ENCODE results near the gene IDH3G. TPM values are rescaled to one million over a fixed set of nuclear protein-coding genes. Genes with fewer than 3 reads are reported as not detected.
A peak's percentile ranks its signal among the peaks of the same experiment; 100 is the strongest.

The IDH3G gene
- total and polyA plus RNA-seq, 7 experiments from 2014 or later = 44.1 to 125 (median 65.8) TPM

- Mint-ChIP-seq H3K4me3 (no peak overlapping the region), H3K36me3 (peaks cover 8 to 28% (median 12%) of the 10 kb centered on the region in 5 donors), H3K9me3 (peaks cover 0 to 11% (median 0%) of the 10 kb centered on the region in 11 donors), H3K4me1 (peaks cover 0 to 30% (median 23%) of the 10 kb centered on the region in 7 donors), H3K27me3 (no peaks in the 10 kb centered on the region), H3K27ac (peak overlapping the region in 1 of 9 donors; percentile 74)
- DNase-seq (no peak), ATAC-seq (no peak)
- Histone ChIP-seq H3K27ac (ENCODE audit: low read depth, low read length) (no peak overlapping the region), H3K9me3 (ENCODE audit: control insufficient read depth in 2 of 3, low read length in 3 of 3) (no peaks in the 10 kb centered on the region), H3K4me3 (ENCODE audit: low read length) (no peak overlapping the region), H3K36me3 (ENCODE audit: control insufficient read depth in 2 of 3, insufficient read depth in 3 of 3, low read length in 3 of 3) (peaks cover 0 to 8% (median 0%) of the 10 kb centered on the region in 3 experiments), H3K4me1 (ENCODE audit: control insufficient read depth in 2 of 2, insufficient read depth in 2 of 2, low read length in 2 of 2) (peaks cover 5 to 17% of the 10 kb centered on the region in 2 donors), H3K27me3 (ENCODE audit: control insufficient read depth in 2 of 2, insufficient read depth in 2 of 2, low read length in 2 of 2) (no peaks in the 10 kb centered on the region)
- ChIA-PET CTCF (no interaction called here), POLR2A (no interaction called here)
- intact Hi-C loops (cut with micrococcal nuclease) = no loop called here
Observed at GRCh38 chrX:153736071-153736820, 57.9 kb downstream of the IDH3G start.

Other genes with a start within 250 kb of the IDH3G start
- gene CCNQ, start 195.2 kb downstream of the IDH3G start, total RNA-seq = 10 to 100 TPM; 13.7 to 27.6 (median 21.0) TPM
- gene CCNQ, start 195.2 kb downstream of the IDH3G start, polyA plus RNA-seq = 10 to 100 TPM; 33.9 to 42.0 TPM
- gene DUSP9, start 147.2 kb downstream of the IDH3G start, total RNA-seq = not detected
- gene DUSP9, start 147.2 kb downstream of the IDH3G start, polyA plus RNA-seq = not detected
- gene PNCK, start 120.6 kb downstream of the IDH3G start, total RNA-seq = 1 to 10 TPM in 1 of 5 experiments, under 1 TPM in 2, not detected in 2; 0.35 to 1.1 (median 0.58) TPM
- gene PNCK, start 120.6 kb downstream of the IDH3G start, polyA plus RNA-seq = not detected
- gene SLC6A8, start 106.4 kb downstream of the IDH3G start, total RNA-seq = 1 to 10 TPM in 2 of 5 experiments, under 1 TPM in 3; 0.14 to 2.6 (median 0.84) TPM
- gene SLC6A8, start 106.4 kb downstream of the IDH3G start, polyA plus RNA-seq = under 1 TPM in 1 of 2 donors, not detected in 1; 0.10 TPM
- gene BCAP31, start 70.0 kb downstream of the IDH3G start, total RNA-seq = 100 to 1,000 TPM in 4 of 5 experiments, 10 to 100 TPM in 1; 80.2 to 153 (median 117) TPM
- gene BCAP31, start 70.0 kb downstream of the IDH3G start, polyA plus RNA-seq = 100 to 1,000 TPM; 297 to 329 TPM
- gene ABCD1, start 69.5 kb downstream of the IDH3G start, total RNA-seq = 10 to 100 TPM in 3 of 5 experiments, 1 to 10 TPM in 2; 6.6 to 17.6 (median 10.2) TPM
- gene ABCD1, start 69.5 kb downstream of the IDH3G start, polyA plus RNA-seq = 1 to 10 TPM; 2.1 to 3.7 TPM
- 1 to 10 TPM in 1 of 5 experiments, under 1 TPM in 2, not detected in 2; 0.45 to 1.6 (median 0.68) TPM for gene PLXNB3, start 30.1 kb downstream of the IDH3G start, total RNA-seq
- not detected for gene PLXNB3, start 30.1 kb downstream of the IDH3G start, polyA plus RNA-seq
- gene SRPK3, start 13.3 kb downstream of the IDH3G start, total RNA-seq = not detected
- not detected for gene SRPK3, start 13.3 kb downstream of the IDH3G start, polyA plus RNA-seq
- 100 to 1,000 TPM; 156 to 299 (median 168) TPM for gene SSR4, start 293 bp upstream of the IDH3G start, total RNA-seq
- 100 to 1,000 TPM; 400 to 496 TPM for gene SSR4, start 293 bp upstream of the IDH3G start, polyA plus RNA-seq
- 10 to 100 TPM in 2 of 5 experiments, under 1 TPM in 3; 0.32 to 29.0 (median 0.51) TPM for gene PDZD4, start 36.2 kb upstream of the IDH3G start, total RNA-seq
- under 1 TPM; 0.07 to 0.53 TPM for gene PDZD4, start 36.2 kb upstream of the IDH3G start, polyA plus RNA-seq
- gene L1CAM, start 91.8 kb upstream of the IDH3G start, total RNA-seq = 1 to 10 TPM in 3 of 5 experiments, under 1 TPM in 1, not detected in 1; 0.81 to 9.2 (median 1.3) TPM
- under 1 TPM in 1 of 2 donors, not detected in 1; 0.16 TPM for gene L1CAM, start 91.8 kb upstream of the IDH3G start, polyA plus RNA-seq
- under 1 TPM in 1 of 5 experiments, not detected in 4; 0.29 TPM for gene AVPR2, start 110.3 kb upstream of the IDH3G start, total RNA-seq
- not detected for gene AVPR2, start 110.3 kb upstream of the IDH3G start, polyA plus RNA-seq
- 100 to 1,000 TPM; 310 to 439 (median 377) TPM for gene ARHGAP4, start 131.9 kb upstream of the IDH3G start, total RNA-seq
- 100 to 1,000 TPM in 1 of 2 donors, 10 to 100 TPM in 1; 82.5 to 147 TPM for gene ARHGAP4, start 131.9 kb upstream of the IDH3G start, polyA plus RNA-seq
- gene NAA10, start 140.7 kb upstream of the IDH3G start, total RNA-seq = 10 to 100 TPM; 45.2 to 79.7 (median 75.6) TPM
- gene NAA10, start 140.7 kb upstream of the IDH3G start, polyA plus RNA-seq = 10 to 100 TPM; 37.6 to 47.2 TPM
- gene RENBP, start 150.3 kb upstream of the IDH3G start, total RNA-seq = 10 to 100 TPM; 14.8 to 32.7 (median 27.7) TPM
- gene RENBP, start 150.3 kb upstream of the IDH3G start, polyA plus RNA-seq = 1 to 10 TPM in 1 of 2 donors, under 1 TPM in 1; 0.47 to 1.3 TPM
- 100 to 1,000 TPM in 1 of 5 experiments, 10 to 100 TPM in 4; 52.3 to 106 (median 67.2) TPM for gene HCFC1, start 177.4 kb upstream of the IDH3G start, total RNA-seq
- gene HCFC1, start 177.4 kb upstream of the IDH3G start, polyA plus RNA-seq = 10 to 100 TPM in 1 of 2 donors, 1 to 10 TPM in 1; 6.6 to 15.0 TPM
- gene TMEM187, start 178.4 kb upstream of the IDH3G start, total RNA-seq = 10 to 100 TPM in 2 of 5 experiments, 1 to 10 TPM in 3; 1.4 to 13.4 (median 7.1) TPM
- gene TMEM187, start 178.4 kb upstream of the IDH3G start, polyA plus RNA-seq = 10 to 100 TPM in 1 of 2 donors, 1 to 10 TPM in 1; 10.0 to 22.7 TPM
- gene IRAK1, start 225.5 kb upstream of the IDH3G start, total RNA-seq = 100 to 1,000 TPM in 2 of 5 experiments, 10 to 100 TPM in 3; 50.6 to 120 (median 61.6) TPM
- 10 to 100 TPM; 20.0 to 47.2 TPM for gene IRAK1, start 225.5 kb upstream of the IDH3G start, polyA plus RNA-seq